ENCODE results near the gene CGN.
"Not testable (repeated sequence)": the region's sequence is repeated elsewhere in the genome, so short reads cannot be mapped to it uniquely, and the experiment has no call there.

The CGN gene

GRCh38 chr1:151502859-151503780 is 8.1 kb upstream of the CGN start:
- no peak for DNase-seq

- no peak for DNase-seq
Observed at GRCh38 chr1:151504252-151504651, 6.9 kb upstream of the CGN start.

- no peak for DNase-seq
Observed at GRCh38 chr1:151504759-151505158, 6.4 kb upstream of the CGN start.

GRCh38 chr1:151508833-151509232 is 2.4 kb upstream of the CGN start:
- no peak for DNase-seq

GRCh38 chr1:151509350-151510019 is 1.7 kb upstream of the CGN start:
- DNase-seq, result no peak

GRCh38 chr1:151510020-151510405 is 1.2 kb upstream of the CGN start:
- DNase-seq, result no peak

GRCh38 chr1:151510614-151510956 is 602 bp upstream of the CGN start:
- no peak for DNase-seq

- DNase-seq, result no peak
Observed at GRCh38 chr1:151511636-151512215, 539 bp downstream of the CGN start.

GRCh38 chr1:151512326-151512725 is 1.1 kb downstream of the CGN start:
- no peak for DNase-seq

- peak; percentile 11 for DNase-seq
Observed at GRCh38 chr1:151512801-151513625, 1.8 kb downstream of the CGN start.

GRCh38 chr1:151513626-151514121 is 2.5 kb downstream of the CGN start:
- no peak for DNase-seq

- DNase-seq, result no peak
Observed at GRCh38 chr1:151514366-151514765, 3.2 kb downstream of the CGN start.

- no peak for DNase-seq
Observed at GRCh38 chr1:151515265-151515664, 4.1 kb downstream of the CGN start.

GRCh38 chr1:151516031-151516511 is 4.9 kb downstream of the CGN start:
- DNase-seq, result no peak

GRCh38 chr1:151518431-151518830 is 7.2 kb downstream of the CGN start:
- no peak for DNase-seq

- DNase-seq, result no peak
Observed at GRCh38 chr1:151518936-151519335, 7.7 kb downstream of the CGN start.

GRCh38 chr1:151519667-151520066 is 8.5 kb downstream of the CGN start:
- no peak for DNase-seq

- no peak for DNase-seq
Observed at GRCh38 chr1:151520359-151520758, 9.2 kb downstream of the CGN start.

GRCh38 chr1:151522427-151522826 is 11.2 kb downstream of the CGN start:
- not testable (repeated sequence) for DNase-seq

GRCh38 chr1:151523326-151523725 is 12.1 kb downstream of the CGN start:
- DNase-seq, result no peak

GRCh38 chr1:151524736-151525135 is 13.5 kb downstream of the CGN start:
- no peak for DNase-seq

- DNase-seq, result no peak
Observed at GRCh38 chr1:151526735-151527525, 15.7 kb downstream of the CGN start.

Measured in MV-4-11 (cell line).